Fibroblast of lung (primary cell): ENCODE results near the gene AMN. TPM values are rescaled to one million over a fixed set of nuclear protein-coding genes. Genes with fewer than 3 reads are reported as not detected.

ENCODE experiments used
- DNase-seq, 2 donors: peaks; one replicate each; pipeline versions ENCODE4 v3.0.0 to v3.0.0-alpha.2; 2010; ENCODE audit warnings: low read depth in 2 of 2
- H2AFZ ChIP-seq: 2 replicates; pipeline ENCODE4 v1.5.1; 2012; ENCODE audit warnings: low read length, control low read depth, inconsistent platforms
- H3K27ac ChIP-seq: 2 replicates; pipeline ENCODE4 v1.5.1; 2011; ENCODE audit warnings: low read length, control low read depth; ENCODE audit not compliant: insufficient read depth
- H3K27me3 ChIP-seq: 2 replicates; pipeline ENCODE4 v1.5.1; 2011; ENCODE audit warnings: mild to moderate bottlenecking, low read length; ENCODE audit not compliant: control insufficient read depth, insufficient read depth
- H3K36me3 ChIP-seq: 2 replicates; pipeline ENCODE4 v1.5.1; 2011; ENCODE audit warnings: low read length; ENCODE audit not compliant: control insufficient read depth, insufficient read depth
- H3K4me1 ChIP-seq: 2 replicates; pipeline ENCODE4 v1.5.1; 2011; ENCODE audit warnings: low read length; ENCODE audit not compliant: control insufficient read depth, insufficient read depth; ENCODE audit errors: extremely low read depth
- H3K4me2 ChIP-seq: 2 replicates; pipeline ENCODE4 v1.5.1; 2011; ENCODE audit warnings: low read length, control low read depth; ENCODE audit not compliant: insufficient read depth; ENCODE audit errors: extremely low read depth
- H3K4me3 ChIP-seq, 4 experiments: fragments of 200-600 bp in 1 of 4; sonication (generic) in 1 of 4; replicated peaks in 1 of 4; 2 replicates each; pipeline ENCODE4 v1.5.1; 2011 to 2016; ENCODE audit warnings: low read length in 4 of 4, low read depth in 3 of 4, mild to moderate bottlenecking in 3 of 4, control low read depth in 2 of 4, inconsistent platforms in 1 of 4, mixed read lengths in 1 of 4; ENCODE audit not compliant: insufficient read depth in 1 of 4; ENCODE audit errors: control extremely low read depth in 1 of 4
- H3K79me2 ChIP-seq: 2 replicates; pipeline ENCODE4 v1.5.1; 2012; ENCODE audit warnings: mild to moderate bottlenecking, low read length, inconsistent platforms; ENCODE audit not compliant: control insufficient read depth, insufficient read depth
- H3K9ac ChIP-seq: 2 replicates; pipeline ENCODE4 v1.5.1; 2011; ENCODE audit warnings: mild to moderate bottlenecking, low read length, control low read depth; ENCODE audit not compliant: insufficient read depth
- H3K9me3 ChIP-seq: 2 replicates; pipeline ENCODE4 v1.5.1; 2012; ENCODE audit warnings: low read depth, low read length; ENCODE audit not compliant: control insufficient read depth, insufficient read depth
- H4K20me1 ChIP-seq: 2 replicates; pipeline ENCODE4 v1.5.1; 2011; ENCODE audit warnings: low read length; ENCODE audit not compliant: control insufficient read depth, insufficient read depth; ENCODE audit errors: extremely low read depth
- EZH2 ChIP-seq: IDR thresholded peaks from 2 replicates; pipeline ENCODE4 v1.5.1; 2012; ENCODE audit warnings: low read length, control low read depth, mild to moderate bottlenecking; ENCODE audit errors: missing control alignments
- polyA plus RNA-seq, 2 donors: library from polyadenylated mRNA; depleted of rRNA in 1 of 2; stranded (reverse) in 1 of 2; unstranded in 1 of 2; fragments of >200 nt; gene quantifications; 2 replicates each; pipeline ENCODE4 v1.2.1, GENCODE V29; 2011 to 2012; ENCODE audit warnings: missing spikeins in 1 of 2
- total RNA-seq: library from RNA; depleted of rRNA; stranded (reverse); fragments of >200 nt; gene quantifications from 2 replicates; pipeline ENCODE4 v1.2.1, GENCODE V29; 2014
- TF ChIP-seq, protein P1 (sequence below), 2 donors: IDR thresholded peaks in 1 of 2; conservative IDR thresholded peaks in 1 of 2; 1 replicate in 1 of 2; 2 replicates in 1 of 2; pipeline ENCODE4 v1.5.1; 2011 to 2012; ENCODE audit warnings: low read length in 2 of 2, control low read depth in 1 of 2, inconsistent platforms in 1 of 2, low read depth in 1 of 2, mild to moderate bottlenecking in 1 of 2

Gene AMN
- total and polyA plus RNA-seq, 2 donors (not counting 1 experiment from before 2014, with no cell fraction given), result under 0.01 TPM; not detected in 1

DNA sequence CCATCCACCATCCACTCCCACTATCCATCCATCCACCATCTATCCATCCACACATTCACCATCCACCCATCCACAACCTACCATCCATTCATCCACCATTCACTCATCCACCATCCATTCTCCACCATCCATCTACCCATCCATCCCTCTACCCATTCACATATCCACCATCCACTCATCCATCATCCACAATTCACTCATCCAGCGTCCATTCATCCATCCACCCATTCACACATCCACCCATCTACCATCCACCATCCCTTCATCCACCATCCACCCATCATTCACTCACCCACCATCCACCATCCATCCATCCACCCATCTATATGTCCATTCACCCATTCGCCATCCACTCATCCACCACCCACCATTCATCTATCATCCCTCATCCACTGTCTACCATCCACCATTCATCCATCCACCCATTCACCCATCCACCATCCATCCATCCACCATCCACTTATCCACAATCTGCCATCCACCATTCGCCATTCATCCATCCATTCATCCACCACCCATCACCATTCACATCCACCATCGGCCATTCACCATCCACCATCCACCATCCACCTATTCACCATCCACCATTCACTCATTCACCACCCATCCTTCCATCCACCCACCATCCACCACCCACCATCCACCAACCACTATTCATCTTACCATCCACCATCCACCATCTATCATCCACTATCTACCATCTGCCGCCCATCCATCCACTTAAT lies 2.0 kb upstream of the AMN start:
- Histone ChIP-seq H3K27me3 (peaks cover 36% of the 10 kb centered on the region), H2AFZ (no peak overlapping the region), H3K4me3 (no peak overlapping the region), H3K27ac (no peak overlapping the region), H4K20me1 (no peaks in the 10 kb centered on the region), H3K4me1 (no peaks in the 10 kb centered on the region), H3K9me3 (no peaks in the 10 kb centered on the region), H3K9ac (no peak overlapping the region), H3K4me2 (no peak overlapping the region), H3K36me3 (no peaks in the 10 kb centered on the region), H3K79me2 (no peaks in the 10 kb centered on the region)
- TF ChIP-seq, protein P1, sequence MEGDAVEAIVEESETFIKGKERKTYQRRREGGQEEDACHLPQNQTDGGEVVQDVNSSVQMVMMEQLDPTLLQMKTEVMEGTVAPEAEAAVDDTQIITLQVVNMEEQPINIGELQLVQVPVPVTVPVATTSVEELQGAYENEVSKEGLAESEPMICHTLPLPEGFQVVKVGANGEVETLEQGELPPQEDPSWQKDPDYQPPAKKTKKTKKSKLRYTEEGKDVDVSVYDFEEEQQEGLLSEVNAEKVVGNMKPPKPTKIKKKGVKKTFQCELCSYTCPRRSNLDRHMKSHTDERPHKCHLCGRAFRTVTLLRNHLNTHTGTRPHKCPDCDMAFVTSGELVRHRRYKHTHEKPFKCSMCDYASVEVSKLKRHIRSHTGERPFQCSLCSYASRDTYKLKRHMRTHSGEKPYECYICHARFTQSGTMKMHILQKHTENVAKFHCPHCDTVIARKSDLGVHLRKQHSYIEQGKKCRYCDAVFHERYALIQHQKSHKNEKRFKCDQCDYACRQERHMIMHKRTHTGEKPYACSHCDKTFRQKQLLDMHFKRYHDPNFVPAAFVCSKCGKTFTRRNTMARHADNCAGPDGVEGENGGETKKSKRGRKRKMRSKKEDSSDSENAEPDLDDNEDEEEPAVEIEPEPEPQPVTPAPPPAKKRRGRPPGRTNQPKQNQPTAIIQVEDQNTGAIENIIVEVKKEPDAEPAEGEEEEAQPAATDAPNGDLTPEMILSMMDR (conservative IDR thresholded peaks at IDR 0.05 in 1 of 2, IDR thresholded peaks at IDR 0.05 in 1 of 2; ENCODE audit: low read depth in 1 of 2, low read length in 2 of 2), result no peak
- no peak for TF ChIP-seq EZH2
- no peak for DNase-seq

DNA sequence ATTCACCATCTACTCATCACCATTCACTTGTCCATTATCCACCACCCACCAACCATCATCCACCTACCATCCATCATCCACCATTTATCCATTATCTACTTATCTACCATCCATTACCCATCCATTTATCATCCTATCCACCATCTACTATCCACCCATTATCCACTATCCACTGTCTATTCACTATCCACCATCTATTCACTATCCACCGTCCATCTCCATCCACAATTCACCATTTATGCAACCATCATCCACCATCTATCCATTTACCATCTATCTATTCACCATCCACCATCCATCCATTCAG lies 1.5 kb upstream of the AMN start:
- Histone ChIP-seq H3K4me3 (no peak overlapping the region), H3K4me2 (no peak overlapping the region), H4K20me1 (no peaks in the 10 kb centered on the region), H3K27me3 (peaks cover 38% of the 10 kb centered on the region), H3K9ac (no peak overlapping the region), H3K36me3 (no peaks in the 10 kb centered on the region), H3K9me3 (no peaks in the 10 kb centered on the region), H2AFZ (no peak overlapping the region), H3K4me1 (no peaks in the 10 kb centered on the region), H3K27ac (no peak overlapping the region), H3K79me2 (no peaks in the 10 kb centered on the region)
- no peak for DNase-seq
- TF ChIP-seq, protein P1 (conservative IDR thresholded peaks at IDR 0.05 in 1 of 2, IDR thresholded peaks at IDR 0.05 in 1 of 2; ENCODE audit: low read depth in 1 of 2, low read length in 2 of 2), result no peak
- no peak for TF ChIP-seq EZH2

DNA sequence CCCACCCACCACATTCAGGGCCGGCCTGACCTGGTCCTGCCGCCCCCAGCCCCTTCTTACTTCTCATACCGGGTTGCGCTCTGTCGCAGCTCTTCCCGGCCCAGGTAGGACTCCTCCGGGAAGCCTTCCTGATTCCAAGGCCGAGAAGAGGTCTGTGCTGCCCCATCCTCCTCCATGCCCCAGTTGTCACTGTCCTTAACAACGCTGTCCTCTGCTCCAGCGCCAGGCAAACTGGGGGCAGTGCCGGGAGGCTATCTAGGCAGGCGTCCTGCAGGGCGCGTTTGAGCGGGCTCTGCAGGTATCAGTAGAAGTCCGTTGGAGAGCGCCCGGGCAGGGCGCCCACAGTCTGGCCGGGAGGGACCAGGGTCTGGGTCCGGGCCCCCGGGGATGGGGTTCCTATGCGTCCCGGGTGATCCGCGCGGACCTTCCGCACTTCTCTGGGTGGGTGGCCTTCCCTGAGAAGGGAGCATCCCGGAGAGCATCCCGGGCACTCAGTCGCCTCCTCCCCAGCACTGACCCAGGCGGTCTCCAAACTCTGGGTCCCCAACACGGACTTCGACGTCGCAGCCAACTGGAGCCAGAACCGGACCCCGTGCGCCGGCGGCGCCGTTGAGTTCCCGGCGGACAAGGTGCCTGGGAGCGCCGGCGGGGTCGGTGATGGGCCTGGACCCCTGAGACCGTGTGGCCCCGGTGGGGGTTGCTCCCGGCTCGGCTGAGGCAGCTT lies 900 bp downstream of the AMN start:
- TF ChIP-seq, protein P1 (conservative IDR thresholded peaks at IDR 0.05 in 1 of 2, IDR thresholded peaks at IDR 0.05 in 1 of 2; ENCODE audit: low read depth in 1 of 2, low read length in 2 of 2), result no peak
- peak; percentile 94 for TF ChIP-seq EZH2
- Histone ChIP-seq H3K27me3 (peaks cover 44% of the 10 kb centered on the region), H3K4me2 (peak overlapping the region; percentile 35), H3K36me3 (no peaks in the 10 kb centered on the region), H3K4me1 (no peaks in the 10 kb centered on the region), H3K79me2 (no peaks in the 10 kb centered on the region), H3K4me3 (peak overlapping the region in 1 of 4 experiments; percentile 32), H3K27ac (no peak overlapping the region), H4K20me1 (no peaks in the 10 kb centered on the region), H3K9ac (no peak overlapping the region), H2AFZ (no peak overlapping the region), H3K9me3 (no peaks in the 10 kb centered on the region)
- no peak for DNase-seq
